ENCODE data around the gene SDC1. TPM values are rescaled to one million over a fixed set of nuclear protein-coding genes. Genes with fewer than 3 reads are reported as not detected.
"Not testable (repeated sequence)": the region's sequence is repeated elsewhere in the genome, so short reads cannot be mapped to it uniquely, and the experiment has no call there.

SDC1 gene
- total RNA-seq (2014; rRNA removed; shearing (Covaris generic)) = 24.0 and 26.5 TPM in 2 replicates
- polyA plus RNA-seq (2015; cell fraction: cytosol; rRNA removed) = 68.7 and 81.0 TPM in 2 replicates
- 7.1 and 7.8 TPM in 2 replicates for polyA plus RNA-seq (2015; cell fraction: nucleus; rRNA removed)

GRCh38 chr2:20224716-20225293, at the start of gene SDC1:
SDC1 (minus strand) TSS chr2:20225130; CDS start chr2:20224867, 263 bp downstream.
- in situ Hi-C loops (cut with HindIII; ENCODE audit: low pct_unique_long_range_greater_than_20kb, low sequenced_read_pairs) = no loop called here

GRCh38 chr2:20273042-20273441, 48.1 kb upstream of the SDC1 start:
- DNase-seq (ENCODE audit: low read depth, low spot score) = no peak
- in situ Hi-C loops (cut with HindIII; ENCODE audit: low pct_unique_long_range_greater_than_20kb, low sequenced_read_pairs) = no loop called here

More at GRCh38 chr2:20224716-20225293, at the start of gene SDC1:
- peak; percentile 60 for DNase-seq (ENCODE audit: low read depth, low spot score)

- DNase-seq (ENCODE audit: low read depth, low spot score); in situ Hi-C loops (cut with HindIII; ENCODE audit: low pct_unique_long_range_greater_than_20kb, low sequenced_read_pairs): not testable (repeated sequence)
These were observed 43.4 kb upstream of the SDC1 start for GRCh38 chr2:20268317-20268716.

GRCh38 chr2:20267529-20267928, 42.6 kb upstream of the SDC1 start:
- in situ Hi-C loops (cut with HindIII; ENCODE audit: low pct_unique_long_range_greater_than_20kb, low sequenced_read_pairs) = no loop called here
- DNase-seq (ENCODE audit: low read depth, low spot score) = no peak

GRCh38 chr2:20264629-20265028, 39.7 kb upstream of the SDC1 start:
- no peak for DNase-seq (ENCODE audit: low read depth, low spot score)
- in situ Hi-C loops (cut with HindIII; ENCODE audit: low pct_unique_long_range_greater_than_20kb, low sequenced_read_pairs) = no loop called here

GRCh38 chr2:20257411-20257810, 32.5 kb upstream of the SDC1 start:
- in situ Hi-C loops (cut with HindIII; ENCODE audit: low pct_unique_long_range_greater_than_20kb, low sequenced_read_pairs) = no loop called here
- no peak for DNase-seq (ENCODE audit: low read depth, low spot score)

- DNase-seq (ENCODE audit: low read depth, low spot score) = no peak
- in situ Hi-C loops (cut with HindIII; ENCODE audit: low pct_unique_long_range_greater_than_20kb, low sequenced_read_pairs) = no loop called here
These were observed 29.8 kb upstream of the SDC1 start for GRCh38 chr2:20254731-20255130.

- in situ Hi-C loops (cut with HindIII; ENCODE audit: low pct_unique_long_range_greater_than_20kb, low sequenced_read_pairs) = no loop called here
- DNase-seq (ENCODE audit: low read depth, low spot score) = no peak
These were observed 25.5 kb upstream of the SDC1 start for GRCh38 chr2:20250436-20250835.

- no peak for DNase-seq (ENCODE audit: low read depth, low spot score)
- in situ Hi-C loops (cut with HindIII; ENCODE audit: low pct_unique_long_range_greater_than_20kb, low sequenced_read_pairs) = no loop called here
These were observed 24.2 kb upstream of the SDC1 start for GRCh38 chr2:20249170-20249569.

- DNase-seq (ENCODE audit: low read depth, low spot score) = no peak
- in situ Hi-C loops (cut with HindIII; ENCODE audit: low pct_unique_long_range_greater_than_20kb, low sequenced_read_pairs) = no loop called here
These were observed 22.2 kb upstream of the SDC1 start for GRCh38 chr2:20247084-20247483.

GRCh38 chr2:20243637-20244036, 18.7 kb upstream of the SDC1 start:
- in situ Hi-C loops (cut with HindIII; ENCODE audit: low pct_unique_long_range_greater_than_20kb, low sequenced_read_pairs); DNase-seq (ENCODE audit: low read depth, low spot score): not testable (repeated sequence)

- in situ Hi-C loops (cut with HindIII; ENCODE audit: low pct_unique_long_range_greater_than_20kb, low sequenced_read_pairs) = no loop called here
- no peak for DNase-seq (ENCODE audit: low read depth, low spot score)
These were observed 17.9 kb upstream of the SDC1 start for GRCh38 chr2:20242727-20243377.

- in situ Hi-C loops (cut with HindIII; ENCODE audit: low pct_unique_long_range_greater_than_20kb, low sequenced_read_pairs) = no loop called here
- no peak for DNase-seq (ENCODE audit: low read depth, low spot score)
These were observed 17.2 kb upstream of the SDC1 start for GRCh38 chr2:20241973-20242726.

- peak; percentile 60 for DNase-seq (ENCODE audit: low read depth, low spot score)
- in situ Hi-C loops (cut with HindIII; ENCODE audit: low pct_unique_long_range_greater_than_20kb, low sequenced_read_pairs) = not testable (repeated sequence)
These were observed 15.4 kb upstream of the SDC1 start for GRCh38 chr2:20240291-20240690.

GRCh38 chr2:20236496-20236895, 11.6 kb upstream of the SDC1 start:
- DNase-seq (ENCODE audit: low read depth, low spot score) = no peak
- in situ Hi-C loops (cut with HindIII; ENCODE audit: low pct_unique_long_range_greater_than_20kb, low sequenced_read_pairs) = no loop called here

- in situ Hi-C loops (cut with HindIII; ENCODE audit: low pct_unique_long_range_greater_than_20kb, low sequenced_read_pairs) = no loop called here
- no peak for DNase-seq (ENCODE audit: low read depth, low spot score)
These were observed 10.8 kb upstream of the SDC1 start for GRCh38 chr2:20235655-20236305.

GRCh38 chr2:20234597-20234996, 9.7 kb upstream of the SDC1 start:
- DNase-seq (ENCODE audit: low read depth, low spot score); in situ Hi-C loops (cut with HindIII; ENCODE audit: low pct_unique_long_range_greater_than_20kb, low sequenced_read_pairs): not testable (repeated sequence)

GRCh38 chr2:20232837-20233207, 7.9 kb upstream of the SDC1 start:
- in situ Hi-C loops (cut with HindIII; ENCODE audit: low pct_unique_long_range_greater_than_20kb, low sequenced_read_pairs) = no loop called here
- DNase-seq (ENCODE audit: low read depth, low spot score) = no peak
